ENCODE data around the gene ANKUB1.

The ANKUB1 gene

DNA sequence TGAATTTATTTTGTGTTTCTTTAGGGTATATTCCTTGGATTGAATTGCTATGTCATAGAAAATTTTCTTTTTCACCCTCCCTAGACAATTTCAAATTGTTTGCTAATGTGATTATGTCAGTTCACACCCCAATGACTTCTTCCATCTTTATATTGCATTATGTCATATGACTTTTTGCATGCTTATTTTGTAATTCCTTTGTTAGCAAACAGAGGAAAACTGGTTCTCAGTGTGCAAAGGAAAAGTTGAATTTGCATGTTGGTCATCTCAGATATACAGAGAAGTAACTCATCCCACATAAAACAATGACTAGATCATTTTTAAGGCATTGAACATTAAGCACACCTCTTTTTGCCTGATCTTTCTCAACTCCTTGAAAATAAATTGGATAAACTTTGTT is 17.3 kb upstream of the ANKUB1 start:
- DNase-seq (ENCODE audit: low read depth): peak; percentile 83
- TF ChIP-seq, protein P1, sequence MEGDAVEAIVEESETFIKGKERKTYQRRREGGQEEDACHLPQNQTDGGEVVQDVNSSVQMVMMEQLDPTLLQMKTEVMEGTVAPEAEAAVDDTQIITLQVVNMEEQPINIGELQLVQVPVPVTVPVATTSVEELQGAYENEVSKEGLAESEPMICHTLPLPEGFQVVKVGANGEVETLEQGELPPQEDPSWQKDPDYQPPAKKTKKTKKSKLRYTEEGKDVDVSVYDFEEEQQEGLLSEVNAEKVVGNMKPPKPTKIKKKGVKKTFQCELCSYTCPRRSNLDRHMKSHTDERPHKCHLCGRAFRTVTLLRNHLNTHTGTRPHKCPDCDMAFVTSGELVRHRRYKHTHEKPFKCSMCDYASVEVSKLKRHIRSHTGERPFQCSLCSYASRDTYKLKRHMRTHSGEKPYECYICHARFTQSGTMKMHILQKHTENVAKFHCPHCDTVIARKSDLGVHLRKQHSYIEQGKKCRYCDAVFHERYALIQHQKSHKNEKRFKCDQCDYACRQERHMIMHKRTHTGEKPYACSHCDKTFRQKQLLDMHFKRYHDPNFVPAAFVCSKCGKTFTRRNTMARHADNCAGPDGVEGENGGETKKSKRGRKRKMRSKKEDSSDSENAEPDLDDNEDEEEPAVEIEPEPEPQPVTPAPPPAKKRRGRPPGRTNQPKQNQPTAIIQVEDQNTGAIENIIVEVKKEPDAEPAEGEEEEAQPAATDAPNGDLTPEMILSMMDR (IDR thresholded peaks at IDR 0.05; ENCODE audit: insufficient read depth, low read depth, low read length, missing control alignments): no peak
- H3K4me3 ChIP-seq (ENCODE audit: low read length): no peak overlapping the region

DNA sequence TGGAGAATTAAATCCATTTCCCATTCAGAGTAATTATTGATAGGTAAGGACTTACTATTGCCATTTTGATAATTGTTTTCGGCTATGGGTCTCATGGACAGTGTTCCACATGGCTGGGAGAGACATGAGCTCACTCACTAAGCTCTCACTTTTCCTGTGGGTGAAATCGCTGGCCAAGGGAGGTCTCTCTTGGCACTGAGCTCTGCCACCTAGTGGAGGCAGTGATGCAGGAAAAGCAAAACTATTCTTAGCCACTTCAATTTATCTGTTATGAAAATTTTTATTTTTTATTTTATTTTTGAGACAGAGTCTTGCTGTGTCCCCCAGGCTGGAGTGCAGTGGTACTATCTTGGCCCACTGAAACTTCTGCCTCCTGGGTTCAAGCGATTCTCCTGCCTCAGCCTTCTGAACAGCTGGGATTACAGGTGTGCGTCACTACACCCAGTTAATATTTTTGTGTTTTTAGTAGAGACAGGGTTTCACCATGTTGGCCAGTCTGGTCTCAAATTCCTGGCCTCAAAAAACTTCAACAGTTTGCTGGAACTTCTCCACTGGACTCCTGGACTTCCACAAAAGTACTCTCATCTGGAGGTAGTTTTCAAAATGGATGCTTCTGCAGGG is 16.0 kb upstream of the ANKUB1 start:
- DNase-seq (ENCODE audit: low read depth): peak; percentile 83
- H3K4me3 ChIP-seq (ENCODE audit: low read length): no peak overlapping the region
- TF ChIP-seq, protein P1 (IDR thresholded peaks at IDR 0.05; ENCODE audit: insufficient read depth, low read depth, low read length, missing control alignments): peak; percentile 89

DNA sequence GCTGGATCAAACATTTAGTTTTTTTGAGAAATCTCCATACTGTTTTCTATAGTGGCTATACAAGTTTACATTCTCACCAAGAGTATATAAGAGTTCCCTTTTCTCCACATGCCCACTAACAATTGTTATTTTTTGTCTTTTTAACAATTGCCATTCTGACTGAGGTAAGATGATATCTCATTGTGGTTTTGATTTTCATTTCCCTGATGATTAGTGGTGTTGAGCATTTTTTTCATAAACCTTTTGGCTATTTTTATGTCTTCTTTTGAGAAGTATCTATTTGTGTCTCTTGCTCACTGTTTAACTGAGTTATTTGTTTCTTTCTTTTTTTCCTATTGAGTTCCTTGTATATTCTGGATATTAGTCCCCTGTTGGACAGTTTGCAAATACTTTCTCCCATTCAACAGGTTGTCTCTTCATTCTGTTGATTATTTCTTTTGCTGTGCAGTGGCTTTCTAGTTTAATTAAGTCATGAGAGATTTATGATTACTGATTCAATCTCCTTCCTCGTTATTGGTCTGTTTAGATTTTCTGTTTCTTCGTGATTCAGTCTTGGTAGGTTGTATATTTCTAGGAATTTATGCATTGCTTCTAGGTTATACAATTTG is 13.9 kb upstream of the ANKUB1 start:
- DNase-seq (ENCODE audit: low read depth): no peak
- H3K4me3 ChIP-seq (ENCODE audit: low read length): no peak overlapping the region
- TF ChIP-seq, protein P1 (IDR thresholded peaks at IDR 0.05; ENCODE audit: insufficient read depth, low read depth, low read length, missing control alignments): no peak

DNA sequence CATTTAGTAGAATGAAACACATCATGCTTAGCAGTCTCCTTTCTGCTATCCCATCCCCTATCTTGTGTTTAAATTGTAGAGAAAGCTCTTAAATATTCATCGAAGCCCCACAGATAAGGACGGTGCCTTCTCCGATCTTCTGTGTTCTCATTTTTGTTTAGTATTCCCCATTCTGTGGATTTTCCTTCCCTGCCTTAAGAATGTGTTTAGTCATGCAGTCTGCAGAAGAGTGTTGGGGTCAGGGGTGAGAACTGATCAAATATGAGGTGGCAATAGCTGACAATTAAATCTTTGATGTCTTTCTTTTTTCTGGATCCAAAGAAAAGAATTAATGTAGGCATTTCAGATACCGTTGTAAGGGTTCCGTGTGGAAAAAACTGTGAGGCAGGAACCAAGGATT is 9.3 kb upstream of the ANKUB1 start:
- TF ChIP-seq, protein P1 (IDR thresholded peaks at IDR 0.05; ENCODE audit: insufficient read depth, low read depth, low read length, missing control alignments): no peak
- H3K4me3 ChIP-seq (ENCODE audit: low read length): no peak overlapping the region
- DNase-seq (ENCODE audit: low read depth): no peak

DNA sequence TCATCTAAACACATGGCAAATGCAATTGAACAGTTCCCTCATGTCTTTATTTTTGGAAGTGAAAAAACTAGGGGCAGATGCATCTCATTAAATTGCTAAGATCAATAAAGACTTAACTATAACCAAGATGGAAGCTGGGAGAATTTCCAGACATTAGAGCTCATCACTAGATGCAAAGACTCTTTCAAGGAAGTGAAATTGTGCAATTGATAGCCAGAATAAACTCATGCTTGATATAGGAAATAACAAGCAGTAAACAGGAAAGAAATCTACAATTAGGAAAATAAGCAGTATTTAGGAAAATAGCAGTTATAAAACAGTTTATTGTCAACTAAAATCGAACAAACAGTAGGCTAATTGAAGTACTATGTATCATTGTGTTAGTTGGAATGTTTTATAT is 8.8 kb upstream of the ANKUB1 start:
- DNase-seq (ENCODE audit: low read depth): no peak
- TF ChIP-seq, protein P1 (IDR thresholded peaks at IDR 0.05; ENCODE audit: insufficient read depth, low read depth, low read length, missing control alignments): no peak
- H3K4me3 ChIP-seq (ENCODE audit: low read length): no peak overlapping the region

DNA sequence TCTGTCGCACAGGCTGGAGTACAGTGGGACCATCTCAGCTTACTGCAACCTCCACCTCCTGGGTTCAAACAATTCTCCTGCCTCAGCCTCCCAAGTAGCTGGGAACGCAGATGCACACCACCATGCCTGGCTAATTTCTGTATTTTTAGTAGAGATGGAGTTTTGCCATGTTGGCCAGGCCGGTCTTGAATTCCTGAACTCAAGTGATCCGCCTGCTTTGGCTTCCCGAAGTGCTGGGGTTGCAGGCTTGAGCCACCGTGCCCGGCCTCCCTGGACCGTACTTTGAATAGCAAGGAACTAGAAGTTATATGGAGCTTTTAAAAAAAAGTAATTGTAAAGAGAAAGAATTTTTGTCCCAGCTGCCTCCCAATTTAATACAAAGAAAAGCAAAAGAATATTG is 8.3 kb upstream of the ANKUB1 start:
- DNase-seq (ENCODE audit: low read depth): no peak
- no peak overlapping the region for H3K4me3 ChIP-seq (ENCODE audit: low read length)
- TF ChIP-seq, protein P1 (IDR thresholded peaks at IDR 0.05; ENCODE audit: insufficient read depth, low read depth, low read length, missing control alignments): no peak

DNA sequence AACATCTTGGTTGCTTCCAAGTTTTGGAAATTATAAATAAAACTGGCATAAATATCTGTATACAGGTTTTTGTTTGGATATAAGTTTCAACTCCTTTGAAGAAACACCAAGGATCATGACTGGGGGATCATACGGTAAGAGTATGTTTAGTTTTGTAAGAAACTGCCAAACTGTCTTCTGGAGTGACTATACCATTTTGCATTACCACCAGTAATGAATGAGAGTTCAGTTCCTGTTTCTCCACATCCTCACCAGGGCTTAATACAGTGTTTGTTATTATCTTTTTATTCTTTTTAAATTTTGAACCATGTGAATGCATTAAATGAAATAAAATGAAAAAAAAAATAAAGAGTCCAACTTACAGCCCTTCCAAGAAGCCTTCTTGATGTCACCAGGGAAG is 3.7 kb upstream of the ANKUB1 start:
- TF ChIP-seq, protein P1 (IDR thresholded peaks at IDR 0.05; ENCODE audit: insufficient read depth, low read depth, low read length, missing control alignments): no peak
- DNase-seq (ENCODE audit: low read depth): no peak

More for the DNA sequence above, 3.7 kb upstream of the ANKUB1 start:
- no peak overlapping the region for H3K4me3 ChIP-seq (ENCODE audit: low read length)
